Effector CD8-positive, alpha-beta T cell (primary cell): ENCODE measurements around the gene RAMP3.

Source experiments
- DNase-seq: peaks from one replicate; lab custom pipeline; 2025; lab: John Stamatoyannopoulos, UW

RAMP3 gene

DNA sequence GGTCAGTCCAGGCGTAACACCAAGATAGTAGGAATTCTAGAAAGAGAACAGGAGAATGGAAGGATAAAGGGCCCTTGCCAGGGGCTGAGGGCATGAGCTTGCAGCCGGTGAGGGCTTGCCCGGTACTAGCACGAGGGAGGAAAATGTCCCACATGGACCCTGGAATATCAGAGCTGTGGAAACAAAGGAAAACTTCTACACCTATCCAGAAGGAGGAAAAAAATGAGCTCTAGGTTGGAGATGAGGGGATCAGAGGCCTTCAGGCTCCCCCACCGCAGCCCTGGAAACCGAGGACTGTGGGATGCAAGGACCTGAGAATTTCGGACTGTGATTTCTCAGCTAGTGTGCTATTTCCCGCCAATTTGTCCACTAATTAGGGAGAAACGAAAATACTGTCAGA lies 22.1 kb downstream of the RAMP3 start:
- no peak for DNase-seq

GRCh38 chr7:45180084-45180986 lies 22.7 kb downstream of the RAMP3 start:
- DNase-seq, result no peak

GRCh38 chr7:45181286-45181960 lies 23.8 kb downstream of the RAMP3 start:
- DNase-seq, result no peak

GRCh38 chr7:45181991-45182855 lies 24.6 kb downstream of the RAMP3 start:
- no peak for DNase-seq

- DNase-seq, result no peak
These were observed 25.5 kb downstream of the RAMP3 start for GRCh38 chr7:45182856-45183710.

- no peak for DNase-seq
These were observed 26.2 kb downstream of the RAMP3 start for GRCh38 chr7:45183711-45184210.

- no peak for DNase-seq
These were observed 26.9 kb downstream of the RAMP3 start for GRCh38 chr7:45184326-45185027.

DNA sequence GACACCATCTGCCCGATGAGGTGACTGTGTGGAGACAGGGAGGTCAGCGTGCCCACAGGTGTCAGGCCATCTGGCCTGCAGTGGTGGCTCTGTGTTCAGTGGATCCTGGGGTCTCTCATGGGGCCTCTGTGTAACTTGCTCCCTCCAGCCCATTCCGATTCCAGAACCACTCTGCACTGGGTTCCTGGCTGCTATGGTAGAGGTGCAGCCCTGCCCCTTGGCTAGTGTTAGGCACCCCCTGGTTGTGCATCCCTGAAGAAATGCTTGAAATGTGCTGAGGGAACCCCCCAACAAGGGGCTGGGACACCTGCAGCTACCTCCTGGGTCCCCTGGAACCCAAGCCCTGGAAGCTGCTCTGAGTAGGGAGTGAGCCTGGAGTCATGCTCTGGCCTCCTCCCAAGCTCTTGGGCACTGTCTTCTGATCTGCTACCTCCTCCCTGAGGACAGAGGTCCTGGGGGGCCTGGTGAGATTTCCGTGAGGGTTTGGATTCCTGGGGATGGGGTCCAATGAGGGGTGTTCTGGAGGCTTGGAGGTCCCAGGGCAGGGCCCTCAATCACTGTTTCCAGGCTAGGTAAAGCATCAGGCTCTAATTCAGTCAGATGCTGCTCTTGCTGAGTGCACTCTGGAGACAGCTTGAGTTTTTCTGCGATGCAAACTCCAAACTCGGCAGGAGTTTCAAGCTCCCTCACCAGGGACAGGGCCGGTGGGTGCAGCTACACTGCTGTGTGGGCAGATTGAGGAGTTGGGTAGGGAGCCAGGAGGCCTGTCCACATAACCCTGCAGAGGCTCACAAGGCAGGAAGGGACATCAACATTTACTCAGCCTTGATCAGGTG lies 27.7 kb downstream of the RAMP3 start:
- no peak for DNase-seq

DNA sequence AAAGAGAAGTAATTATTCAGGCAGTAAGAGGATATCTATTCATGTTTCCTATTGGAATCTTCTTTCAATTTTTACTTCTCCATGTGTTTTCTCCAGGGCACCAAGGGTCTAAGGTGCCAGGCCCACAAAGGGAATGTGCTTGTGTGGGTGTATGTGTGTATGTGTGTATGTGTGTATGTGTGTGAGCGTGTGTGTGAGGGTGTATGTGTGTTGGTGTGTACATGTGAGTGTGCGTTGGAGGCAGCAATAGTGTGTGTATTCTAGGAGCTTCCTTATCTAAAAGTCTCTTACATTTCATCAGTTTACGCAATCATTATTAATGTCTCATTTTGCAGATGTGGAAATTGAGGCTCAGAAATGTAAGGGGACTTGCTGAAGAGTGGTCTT lies 28.3 kb downstream of the RAMP3 start:
- no peak for DNase-seq

DNA sequence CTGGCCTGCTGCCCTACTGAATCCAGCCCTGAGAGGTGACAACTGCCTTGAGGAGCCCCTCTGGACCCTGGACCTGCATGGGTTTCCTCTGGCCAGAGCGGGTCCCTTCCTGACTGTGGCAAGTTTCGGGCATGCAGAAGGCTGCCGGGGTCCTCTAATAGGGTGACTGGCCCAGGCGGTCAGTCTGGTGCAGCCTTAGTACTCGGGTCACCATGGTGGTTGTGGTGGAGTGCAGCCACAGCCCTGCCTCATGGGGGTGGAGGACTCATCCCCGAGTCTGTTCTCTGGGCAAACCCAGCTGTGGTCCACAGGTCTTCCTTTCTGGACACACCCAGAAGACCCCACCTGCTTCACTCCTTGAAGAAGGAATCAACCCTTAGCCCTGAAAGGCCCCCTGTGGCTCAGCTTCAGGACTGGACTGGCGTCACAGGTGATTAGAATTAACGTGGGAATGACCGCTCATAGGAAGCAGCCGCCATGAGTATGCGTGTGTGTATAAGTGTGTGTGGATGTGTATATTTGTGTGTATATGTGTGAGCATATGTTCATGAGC lies 28.7 kb downstream of the RAMP3 start:
- no peak for DNase-seq

DNA sequence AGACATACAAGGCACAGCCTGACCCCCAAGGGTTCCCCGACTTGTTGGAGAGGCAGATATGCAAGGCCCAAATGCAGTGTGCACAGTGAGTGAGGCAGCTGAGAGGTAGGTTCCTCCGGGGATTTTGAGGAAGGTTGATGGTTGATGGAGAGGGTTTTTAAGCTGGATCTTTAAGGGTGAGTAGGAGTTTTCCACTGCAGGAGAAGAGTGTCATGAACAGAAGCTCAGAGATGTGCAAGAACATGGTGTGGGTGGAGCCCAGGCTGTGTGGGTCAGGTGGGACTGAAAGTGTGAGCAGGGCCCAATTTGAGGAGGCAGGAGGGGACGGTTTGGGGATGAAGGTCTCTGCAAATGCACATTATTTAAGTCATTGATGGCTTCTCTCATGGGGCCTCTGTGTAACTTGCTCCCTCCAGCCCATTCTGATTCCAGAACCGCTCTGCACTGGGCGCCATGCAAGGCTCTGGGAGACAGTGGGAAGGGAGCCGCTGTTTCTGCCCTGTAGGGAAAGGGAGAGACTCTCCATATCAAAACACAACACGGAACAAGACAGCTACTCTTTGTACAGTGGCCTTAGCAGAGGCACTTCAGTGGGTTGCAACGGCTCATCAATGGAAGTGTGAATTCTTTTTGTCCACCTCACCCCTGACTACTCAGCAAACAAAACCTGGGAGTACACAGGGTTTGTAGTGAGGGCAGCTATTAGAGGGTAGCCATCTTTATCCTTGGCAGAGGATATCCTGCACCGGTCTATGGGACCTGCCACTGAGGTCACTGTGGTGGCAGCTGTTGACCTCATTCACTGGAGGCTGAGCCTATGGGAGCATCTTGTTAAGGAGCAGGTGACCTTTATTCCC lies 29.7 kb downstream of the RAMP3 start:
- no peak for DNase-seq

DNA sequence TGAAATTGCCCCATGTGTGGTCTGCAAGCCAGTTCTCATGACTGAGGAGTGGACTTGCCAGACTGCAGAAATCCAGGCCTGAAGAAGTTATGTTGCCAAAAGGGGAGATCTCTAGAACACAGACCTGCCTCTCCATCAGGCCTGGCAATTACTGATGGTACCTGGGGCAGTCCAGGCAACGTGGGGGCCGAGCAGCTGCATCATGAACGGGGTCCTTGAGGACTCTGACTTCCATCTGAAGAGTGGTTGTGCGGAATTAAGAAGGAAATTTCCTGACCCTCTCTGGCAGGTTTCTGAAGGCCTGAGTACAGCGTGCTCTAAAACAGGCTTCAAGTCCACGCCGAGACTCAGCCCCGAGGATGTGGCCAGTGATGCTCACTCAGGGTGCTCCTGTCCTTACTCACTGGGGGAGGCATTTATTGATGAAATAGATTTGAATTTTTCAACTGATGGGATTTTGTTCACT lies 30.4 kb downstream of the RAMP3 start:
- no peak for DNase-seq

GRCh38 chr7:45188736-45189135 lies 31.1 kb downstream of the RAMP3 start:
- DNase-seq, result no peak

DNA sequence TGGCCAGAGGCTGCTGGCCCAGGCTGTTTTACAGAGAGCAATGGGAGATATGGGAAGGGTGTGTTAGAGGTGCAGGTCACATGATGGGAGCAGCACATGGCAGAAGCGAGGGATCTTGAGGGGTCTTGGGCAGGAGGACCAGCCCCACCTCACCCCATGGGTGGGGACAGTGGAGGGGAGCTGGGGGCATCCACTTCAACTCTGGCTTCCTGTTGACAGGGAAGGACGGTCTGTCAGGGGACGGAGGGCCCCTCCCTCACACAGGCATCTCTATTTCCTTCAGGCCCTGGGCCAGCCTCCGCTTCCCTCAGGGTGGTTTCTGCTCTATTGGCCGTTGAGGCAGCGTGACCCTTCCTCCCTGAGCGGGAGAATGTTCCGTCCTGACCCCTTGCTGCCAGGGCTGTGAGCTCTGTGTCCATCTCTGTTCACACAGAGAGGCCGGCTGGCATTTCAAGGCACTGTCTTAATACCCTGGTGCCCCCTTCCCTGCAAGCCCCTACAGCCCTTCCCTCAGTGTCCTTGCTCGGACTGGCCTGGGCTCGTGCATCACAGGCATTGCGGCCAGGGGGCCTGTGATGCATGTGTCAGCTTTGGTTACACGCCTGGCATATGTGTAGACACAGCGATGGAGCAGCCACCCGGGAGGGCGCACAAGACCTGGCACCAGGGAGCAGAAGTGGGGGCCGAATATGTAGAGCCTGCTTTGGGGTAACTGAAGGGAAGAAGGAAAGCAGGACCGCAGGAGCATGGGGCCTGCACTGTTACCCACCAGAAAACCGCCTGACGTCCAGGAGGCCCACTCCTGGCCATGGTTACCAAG lies 31.8 kb downstream of the RAMP3 start:
- no peak for DNase-seq

DNA sequence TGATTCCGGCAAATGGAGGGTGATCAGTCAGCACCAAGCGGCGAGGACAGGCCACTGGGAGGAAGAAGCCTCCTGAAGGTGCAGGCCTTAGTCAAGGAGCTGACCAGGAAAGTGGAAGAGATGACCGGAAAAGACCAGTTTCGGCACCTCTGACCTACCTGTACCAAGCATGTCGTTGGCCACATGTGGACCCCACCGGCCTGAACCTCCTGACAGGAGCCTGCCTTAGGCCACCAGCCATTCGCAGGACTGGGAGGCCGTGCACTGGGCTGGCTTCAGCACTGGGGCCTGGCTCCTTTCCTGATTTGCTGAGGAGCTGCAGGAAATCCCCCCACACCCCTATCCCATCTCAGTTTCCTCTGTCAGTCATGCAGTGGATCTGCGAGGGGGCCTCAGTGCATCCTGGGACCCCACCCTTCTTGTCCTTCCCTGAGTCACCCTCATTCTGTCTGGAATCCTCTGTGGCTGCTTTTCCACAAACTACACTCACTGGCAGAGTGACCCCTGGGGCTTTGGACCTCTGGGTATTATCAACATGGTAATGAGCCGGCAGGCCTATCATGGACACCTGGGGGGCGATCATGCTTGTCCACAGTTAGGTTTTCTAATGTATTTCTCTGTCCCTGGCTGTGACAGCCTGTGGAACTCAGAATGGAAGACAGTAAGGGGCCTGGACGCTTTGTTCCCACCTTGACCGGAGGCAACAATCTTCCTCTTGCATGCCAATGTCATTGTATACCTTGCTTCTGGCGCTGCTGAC lies 33.0 kb downstream of the RAMP3 start:
- no peak for DNase-seq

- no peak for DNase-seq
These were observed 33.8 kb downstream of the RAMP3 start for GRCh38 chr7:45191396-45191795.

DNA sequence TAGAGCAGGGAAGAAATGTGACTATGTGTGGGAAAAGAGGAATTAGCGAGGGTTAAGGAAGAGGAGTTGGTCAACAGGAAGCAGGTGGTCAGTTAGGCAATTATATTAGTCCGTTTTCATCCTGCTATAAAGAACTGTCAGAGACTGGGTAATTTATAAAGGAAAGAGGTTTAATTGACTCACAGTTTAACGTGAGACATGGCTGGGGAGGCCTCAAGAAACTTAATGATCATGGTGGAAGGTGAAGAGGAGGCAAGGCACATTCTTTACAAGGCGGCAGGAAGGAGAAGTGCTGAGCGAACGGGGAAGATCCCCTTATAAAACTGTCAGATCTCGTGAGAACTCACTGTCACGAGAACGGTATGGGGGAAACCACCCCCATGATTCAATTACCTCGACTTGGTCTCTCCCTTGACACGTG lies 35.0 kb downstream of the RAMP3 start:
- no peak for DNase-seq
